Fibroblast of lung (primary cell): ENCODE results near the gene WAPL.

ENCODE experiments used
- EZH2 ChIP-seq: IDR thresholded peaks from 2 replicates; pipeline ENCODE4 v1.5.1; 2012; ENCODE audit warnings: low read length, control low read depth, mild to moderate bottlenecking; ENCODE audit errors: missing control alignments
- TF ChIP-seq, protein P1 (sequence below), 2 donors: IDR thresholded peaks in 1 of 2; conservative IDR thresholded peaks in 1 of 2; 1 replicate in 1 of 2; 2 replicates in 1 of 2; pipeline ENCODE4 v1.5.1; 2011 to 2012; ENCODE audit warnings: low read length in 2 of 2, control low read depth in 1 of 2, inconsistent platforms in 1 of 2, low read depth in 1 of 2, mild to moderate bottlenecking in 1 of 2

DNA sequence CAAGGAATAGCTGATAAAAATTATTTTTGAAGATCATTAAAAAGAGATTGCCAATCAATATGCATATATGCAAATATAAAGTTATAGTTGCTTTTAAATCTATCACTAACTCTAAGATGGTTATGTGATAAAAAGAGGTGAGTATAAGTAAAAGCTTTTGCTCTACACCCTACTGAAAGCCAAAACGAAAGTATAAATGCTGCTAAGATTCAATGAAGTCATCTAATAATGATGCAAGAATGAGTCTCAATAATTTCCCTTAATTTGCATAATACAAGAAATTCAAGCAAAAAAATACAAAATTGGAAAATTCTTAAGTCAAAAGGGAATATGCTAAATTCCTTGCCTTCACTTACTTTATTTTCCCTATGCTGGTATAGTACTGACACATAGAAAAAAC lies 75.2 kb downstream of the WAPL start:
- TF ChIP-seq, protein P1, sequence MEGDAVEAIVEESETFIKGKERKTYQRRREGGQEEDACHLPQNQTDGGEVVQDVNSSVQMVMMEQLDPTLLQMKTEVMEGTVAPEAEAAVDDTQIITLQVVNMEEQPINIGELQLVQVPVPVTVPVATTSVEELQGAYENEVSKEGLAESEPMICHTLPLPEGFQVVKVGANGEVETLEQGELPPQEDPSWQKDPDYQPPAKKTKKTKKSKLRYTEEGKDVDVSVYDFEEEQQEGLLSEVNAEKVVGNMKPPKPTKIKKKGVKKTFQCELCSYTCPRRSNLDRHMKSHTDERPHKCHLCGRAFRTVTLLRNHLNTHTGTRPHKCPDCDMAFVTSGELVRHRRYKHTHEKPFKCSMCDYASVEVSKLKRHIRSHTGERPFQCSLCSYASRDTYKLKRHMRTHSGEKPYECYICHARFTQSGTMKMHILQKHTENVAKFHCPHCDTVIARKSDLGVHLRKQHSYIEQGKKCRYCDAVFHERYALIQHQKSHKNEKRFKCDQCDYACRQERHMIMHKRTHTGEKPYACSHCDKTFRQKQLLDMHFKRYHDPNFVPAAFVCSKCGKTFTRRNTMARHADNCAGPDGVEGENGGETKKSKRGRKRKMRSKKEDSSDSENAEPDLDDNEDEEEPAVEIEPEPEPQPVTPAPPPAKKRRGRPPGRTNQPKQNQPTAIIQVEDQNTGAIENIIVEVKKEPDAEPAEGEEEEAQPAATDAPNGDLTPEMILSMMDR (conservative IDR thresholded peaks at IDR 0.05 in 1 of 2, IDR thresholded peaks at IDR 0.05 in 1 of 2; ENCODE audit: low read depth in 1 of 2, low read length in 2 of 2): no peak
- TF ChIP-seq EZH2: no peak
